HG02938 (cell line): ENCODE measurements around the gene ACTN4.
"Not testable (repeated sequence)": the region's sequence is repeated elsewhere in the genome, so short reads cannot be mapped to it uniquely, and the experiment has no call there.

ENCODE experiments used
- ATAC-seq: cut with Tn5 transposase; IDR thresholded peaks from one replicate; pipeline ENCODE4 v1.9.1; 2021; ENCODE audit warnings: mild to moderate bottlenecking, moderate library complexity; ENCODE audit not compliant: unreplicated experiment

Gene ACTN4

DNA sequence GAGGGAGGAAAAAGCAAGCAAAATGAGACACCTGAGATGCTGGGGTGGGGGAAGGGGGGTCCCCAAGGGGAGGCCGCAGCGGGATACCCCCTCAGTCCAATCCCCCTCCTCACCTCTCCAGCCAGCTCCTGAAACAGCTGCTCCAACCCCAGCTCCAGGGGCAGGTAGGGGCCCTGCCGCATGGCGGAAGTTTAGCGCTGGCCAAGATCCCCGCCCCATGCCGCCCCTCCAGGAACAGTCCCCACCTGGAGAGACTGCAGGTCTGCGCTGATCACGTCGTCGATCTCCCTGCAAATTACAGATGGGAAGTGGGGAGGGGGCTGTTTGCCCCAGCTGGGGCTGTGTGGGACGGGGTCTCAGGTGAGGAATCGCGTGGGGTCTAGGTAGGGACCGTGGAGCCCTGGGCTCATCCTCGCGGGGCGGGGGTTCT is 87.8 kb downstream of the ACTN4 start:
- ATAC-seq = no peak

DNA sequence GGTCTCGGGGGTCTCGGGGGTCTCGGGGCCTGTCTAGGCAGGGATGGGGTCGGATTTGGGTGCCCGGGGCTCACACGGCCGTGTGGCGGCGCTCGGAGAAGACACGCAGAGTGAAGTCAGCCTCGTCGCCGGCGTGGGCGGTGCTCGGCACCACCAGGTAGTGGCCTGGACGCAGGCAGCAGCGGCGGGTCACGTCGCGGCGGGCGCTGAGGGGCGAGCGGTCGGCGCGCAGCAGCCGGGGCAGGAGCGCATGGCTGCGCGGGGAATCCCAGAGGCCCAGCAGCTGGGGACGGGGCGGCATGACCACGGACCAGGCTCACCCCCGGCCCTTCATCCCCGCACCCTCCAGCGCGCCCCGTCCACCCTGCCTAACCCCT is 88.6 kb downstream of the ACTN4 start:
- no peak for ATAC-seq

DNA sequence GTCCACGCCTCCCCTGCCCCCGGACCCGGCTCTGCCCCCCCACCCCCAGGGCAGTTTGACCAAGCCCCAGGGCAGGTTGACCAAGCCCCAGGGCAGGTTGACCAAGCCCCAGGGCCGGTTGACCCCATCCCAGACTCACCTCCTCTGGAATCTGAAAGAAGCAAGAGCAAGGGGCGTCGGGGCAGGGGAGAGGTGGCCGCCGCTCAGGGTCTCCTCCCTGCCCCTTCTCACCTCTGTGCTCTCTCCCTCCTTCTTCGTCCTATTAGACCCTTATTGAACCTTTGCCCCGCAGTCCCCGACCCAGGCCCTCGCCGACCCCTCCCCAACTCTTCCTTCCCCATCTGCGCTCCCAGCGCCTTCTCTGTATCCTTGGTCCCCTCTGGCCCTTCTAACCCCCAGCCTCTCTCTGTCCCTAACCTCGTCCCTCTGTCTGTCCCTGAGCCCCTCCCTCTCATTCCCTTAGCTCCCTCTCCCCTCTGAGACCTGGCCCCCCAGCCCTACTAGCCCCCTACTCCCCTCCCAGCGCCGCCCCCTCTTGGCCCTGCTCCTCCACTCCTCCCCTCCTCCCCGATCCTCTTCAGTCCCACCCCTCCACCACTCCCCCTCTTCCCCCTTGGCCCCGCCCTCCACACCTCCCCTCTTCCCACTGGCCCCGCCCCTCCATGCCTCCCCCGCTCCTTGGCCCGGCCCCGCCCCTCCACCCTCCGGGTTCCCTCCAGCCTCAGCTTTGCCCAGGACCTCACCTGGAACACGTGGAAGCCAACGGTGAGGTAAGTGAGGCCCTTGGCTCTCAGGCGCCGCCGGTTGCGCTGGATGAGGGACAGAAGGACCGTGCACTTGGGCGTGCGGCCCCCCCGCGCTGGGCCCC is 89.2 kb downstream of the ACTN4 start:
- no peak for ATAC-seq

DNA sequence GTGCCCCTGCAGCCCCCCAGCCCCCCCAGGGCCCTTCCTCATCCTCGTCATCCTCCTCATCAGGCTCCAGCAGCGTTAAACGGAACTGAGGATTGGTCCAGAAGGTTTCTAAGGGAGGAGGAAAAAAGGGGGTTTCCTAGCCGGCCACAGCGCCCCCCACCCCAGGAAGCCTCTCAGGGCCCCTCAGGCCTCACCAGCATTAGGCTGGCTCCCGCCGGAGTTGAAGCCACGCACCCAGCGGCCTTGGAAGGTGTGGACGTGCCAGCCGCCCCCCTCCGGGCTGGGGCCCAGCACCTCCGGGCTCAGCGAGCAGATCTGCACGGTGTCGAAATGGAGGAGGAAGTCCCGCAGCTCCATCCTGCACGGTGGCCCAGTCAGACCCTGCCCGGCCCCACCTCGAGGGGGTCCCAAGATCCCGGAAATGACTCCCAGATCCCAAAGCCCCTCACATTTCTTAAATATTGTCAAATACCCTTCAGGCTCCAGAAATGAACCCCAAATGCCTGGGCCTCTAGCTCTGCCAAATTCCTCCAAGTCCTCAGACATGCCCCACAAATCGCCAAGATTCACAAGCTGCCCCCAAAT is 89.9 kb downstream of the ACTN4 start:
- ATAC-seq = no peak

DNA sequence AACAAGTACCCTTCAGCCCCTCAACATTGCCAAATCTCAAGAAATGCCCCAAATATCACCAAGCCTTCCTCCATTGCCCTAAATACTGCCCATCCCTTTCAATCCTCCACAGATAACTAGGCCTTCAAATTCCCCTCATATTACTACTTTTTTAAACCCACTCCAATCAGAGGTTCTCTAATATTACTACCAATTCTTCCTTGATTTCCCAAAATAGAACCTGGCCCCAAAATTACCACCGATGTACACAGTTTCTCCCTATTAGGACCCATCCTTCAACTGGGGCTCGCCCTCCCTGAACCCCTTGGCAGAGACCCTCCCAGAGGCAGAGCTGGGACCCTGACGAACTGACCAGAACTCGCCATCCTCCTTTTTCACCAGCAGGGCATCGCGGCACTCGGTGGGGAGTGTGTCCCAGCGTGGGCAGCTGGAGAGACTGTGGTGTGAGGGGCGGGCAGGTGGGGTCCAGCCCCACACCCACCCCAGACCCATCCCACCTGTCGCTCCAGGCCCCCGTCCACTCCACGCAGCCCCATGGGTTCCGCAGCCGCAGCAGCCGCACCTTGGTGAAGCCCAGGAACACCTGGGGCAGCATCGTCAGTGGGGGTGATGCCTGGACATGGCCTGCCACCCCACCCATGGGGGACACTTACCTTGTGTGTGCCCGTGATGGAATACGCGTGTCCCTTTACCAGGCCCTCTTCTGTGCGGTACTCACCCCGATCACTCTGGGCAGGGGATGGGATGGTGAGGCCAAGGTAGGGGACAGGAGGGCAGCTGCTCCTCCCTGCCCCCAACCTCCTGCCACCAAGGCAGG is 90.7 kb downstream of the ACTN4 start:
- ATAC-seq = no peak

DNA sequence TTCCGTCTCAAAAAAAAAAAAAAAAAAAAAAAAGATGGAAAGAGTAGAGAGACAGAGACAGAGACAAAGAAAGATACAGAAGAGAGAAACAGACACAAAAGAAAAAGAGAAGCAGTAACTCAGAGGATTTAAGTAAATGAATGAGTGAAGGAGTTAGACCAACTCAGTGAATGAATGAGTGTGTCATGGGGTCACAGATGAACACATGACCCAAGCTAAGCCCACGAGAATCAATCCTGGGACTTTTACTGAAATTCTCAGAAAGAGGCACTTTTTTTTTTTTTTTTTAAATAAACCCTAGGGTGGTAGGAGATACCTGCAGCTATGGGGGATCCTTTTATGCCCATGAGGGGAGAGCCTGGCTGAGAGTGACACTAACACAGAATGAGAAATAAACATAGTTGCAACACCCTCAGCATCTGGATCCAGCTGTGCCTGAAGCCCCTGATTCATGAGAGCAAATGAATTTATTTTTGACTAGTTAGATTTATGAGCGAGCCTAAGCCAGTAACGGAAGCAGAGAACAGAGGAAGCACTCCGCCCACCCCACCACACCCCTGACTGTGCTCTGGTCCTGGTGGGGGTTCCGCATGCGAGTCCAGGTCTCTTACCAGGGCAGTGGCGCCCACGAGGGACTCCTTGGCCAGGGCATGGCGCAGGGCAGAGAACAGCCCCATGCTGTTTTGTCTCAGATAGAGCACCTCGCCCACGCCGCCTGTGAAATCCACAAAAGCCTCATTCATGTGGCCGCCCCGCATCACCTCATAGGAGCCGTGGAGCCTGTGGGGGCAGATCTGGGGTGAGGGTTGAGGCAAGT is 92.2 kb downstream of the ACTN4 start:
- ATAC-seq = no peak

DNA sequence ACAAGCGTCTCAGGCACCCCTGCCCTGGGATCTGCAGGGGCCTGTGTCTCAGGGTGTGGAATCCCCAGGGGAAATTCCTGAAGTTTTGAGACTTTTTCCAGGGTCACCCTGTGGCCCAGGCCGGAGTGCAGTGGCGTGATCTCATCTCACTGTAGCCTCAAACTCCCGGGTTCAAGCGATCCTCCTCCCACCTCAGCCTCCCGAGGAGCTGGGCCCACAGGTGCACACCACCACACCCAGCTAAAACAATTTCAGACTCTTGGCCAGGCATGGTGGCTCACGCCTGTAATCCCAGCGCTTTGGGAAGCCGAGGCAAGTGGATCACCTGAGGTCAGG is 92.8 kb downstream of the ACTN4 start:
- ATAC-seq = no peak

DNA sequence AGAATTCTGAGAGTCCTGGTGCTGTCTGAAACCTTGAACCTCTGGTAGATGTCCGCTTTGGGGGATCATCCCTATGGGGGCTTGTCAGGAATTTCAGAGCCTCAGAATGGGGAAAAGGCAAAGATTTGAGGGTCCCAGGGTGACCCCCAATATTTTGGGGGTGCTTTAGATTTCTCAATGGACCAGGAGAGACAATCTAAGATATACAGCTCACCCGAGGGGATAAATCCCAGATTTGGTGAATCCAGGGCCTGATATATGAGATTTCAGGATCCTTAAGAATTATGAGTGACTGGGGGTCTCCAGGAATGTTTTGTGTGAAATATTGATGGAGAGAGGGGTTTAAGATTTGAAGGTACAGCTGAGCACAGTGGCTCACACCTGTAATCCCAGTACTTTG is 93.5 kb downstream of the ACTN4 start:
- no peak for ATAC-seq

DNA sequence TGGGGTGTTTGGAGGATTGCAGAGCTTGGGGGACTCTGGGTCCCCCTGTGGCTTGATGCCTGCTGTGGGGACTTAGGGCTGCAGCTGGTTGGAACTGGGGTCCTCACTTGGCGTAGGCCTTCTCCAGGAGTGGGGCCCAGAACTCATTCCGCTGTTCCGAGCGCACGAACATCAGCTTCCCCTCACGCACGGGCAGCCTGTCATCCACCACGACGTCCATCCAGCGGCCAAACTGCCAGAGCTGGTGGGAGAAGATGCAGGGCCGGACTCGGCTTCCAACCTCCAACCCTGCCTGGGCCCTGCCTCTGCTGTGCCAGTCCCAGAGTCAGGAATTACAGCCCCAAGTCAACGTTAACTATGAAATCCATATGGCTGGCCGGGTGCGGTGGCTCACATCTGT is 94.2 kb downstream of the ACTN4 start:
- ATAC-seq = no peak

DNA sequence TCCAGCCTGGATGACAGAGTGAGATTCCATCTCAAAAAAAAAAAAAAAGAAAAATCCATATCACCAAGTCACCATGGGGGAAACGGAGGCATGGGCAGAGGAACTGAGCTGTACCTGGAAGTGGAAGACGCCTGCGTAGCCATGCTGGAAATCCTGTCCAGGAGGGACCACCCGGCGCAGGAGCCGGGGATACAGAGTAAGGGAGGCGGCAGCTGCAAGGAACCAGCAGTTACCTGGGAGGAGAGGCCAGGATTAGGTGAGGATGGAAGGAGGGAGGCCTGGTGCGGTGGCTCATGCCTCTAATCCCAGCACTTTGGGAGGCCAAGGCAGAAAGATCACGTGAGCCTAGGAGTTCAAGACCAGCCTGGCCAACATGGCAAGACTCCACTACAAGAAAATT is 94.8 kb downstream of the ACTN4 start:
- no peak for ATAC-seq

DNA sequence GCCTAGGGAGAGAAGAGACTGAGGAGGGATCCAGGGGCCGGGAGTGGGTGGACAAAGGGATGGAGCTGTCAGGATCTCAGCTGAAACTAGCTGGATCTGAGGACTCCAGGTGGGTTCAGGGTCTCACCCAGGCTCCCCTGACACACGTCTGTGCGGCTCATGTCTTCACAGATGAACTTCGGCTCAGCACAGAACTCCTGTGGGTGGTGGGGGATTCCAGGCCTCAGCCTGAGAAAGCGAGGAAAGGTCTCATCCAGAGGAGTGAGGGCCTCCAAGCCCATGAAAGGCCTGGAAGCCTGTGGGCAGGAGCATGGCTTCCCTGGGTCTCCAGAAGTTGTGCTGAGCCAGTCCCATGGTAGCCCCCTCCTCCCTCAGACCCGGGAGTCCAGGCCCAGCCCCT is 95.5 kb downstream of the ACTN4 start:
- ATAC-seq = no peak

DNA sequence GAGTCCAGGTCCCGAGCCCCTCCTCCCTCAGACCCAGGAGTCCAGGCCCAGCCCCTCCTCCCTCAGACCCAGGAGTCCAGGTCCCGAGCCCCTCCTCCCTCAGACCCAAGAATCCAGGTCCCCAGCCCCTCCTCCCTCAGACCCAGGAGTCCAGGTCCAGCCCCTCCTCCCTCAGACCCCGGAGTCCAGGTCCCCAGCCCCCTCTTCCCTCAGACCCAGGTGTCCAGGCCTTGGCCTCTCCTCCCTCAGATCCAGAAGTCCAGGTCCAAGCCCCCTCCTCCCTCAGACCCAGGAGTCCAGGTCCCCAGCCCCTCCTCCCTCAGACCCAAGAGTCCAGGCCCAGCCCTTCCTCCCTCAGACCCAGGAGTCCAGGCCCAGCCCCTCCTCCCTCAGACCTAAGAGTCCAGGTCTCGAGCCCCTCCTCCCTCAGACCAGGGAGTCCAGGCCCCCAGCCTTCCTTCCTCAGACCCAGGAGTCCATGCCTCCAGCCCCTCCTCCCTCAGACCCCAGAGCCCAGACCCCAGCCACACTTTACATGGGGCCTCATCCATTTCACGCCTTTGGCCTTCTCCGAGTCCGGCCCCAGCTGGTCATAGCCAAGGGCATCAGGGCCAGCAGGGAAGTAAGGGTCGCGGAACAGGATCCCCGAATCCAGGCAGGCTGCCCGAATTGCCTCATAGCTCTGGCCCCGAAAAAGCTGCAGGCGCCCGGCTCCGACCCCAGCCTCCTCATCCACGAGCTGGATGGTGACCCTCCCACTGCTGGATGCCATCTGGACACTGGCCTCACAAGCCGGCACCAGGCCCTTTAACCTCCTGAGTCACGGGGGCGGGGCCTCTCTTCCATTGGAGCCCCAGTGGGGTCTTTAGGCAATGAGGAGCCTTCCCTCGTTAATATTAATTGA is 96.2 kb downstream of the ACTN4 start:
- ATAC-seq = no peak

DNA sequence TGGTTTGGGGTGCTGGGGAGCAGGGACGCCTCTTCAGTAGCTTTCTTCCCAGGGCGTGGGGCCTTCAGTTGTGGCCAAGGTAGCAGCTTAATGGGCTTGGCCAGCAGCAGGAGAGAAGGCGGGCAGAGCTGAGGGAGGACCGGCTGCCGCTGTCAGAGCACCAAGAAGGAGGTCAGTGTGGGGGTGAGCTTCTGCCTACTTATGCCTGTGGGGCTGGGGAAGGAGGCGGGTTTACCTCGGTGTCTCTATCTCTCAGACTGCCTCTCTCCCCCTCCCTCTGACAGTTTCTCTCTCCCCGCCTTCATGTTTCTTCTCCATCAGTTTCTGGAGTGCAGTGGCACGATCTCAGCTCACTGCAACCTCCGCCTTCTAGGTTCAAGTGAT is 96.8 kb downstream of the ACTN4 start, which contains the start of gene CAPN12:
Gene CAPN12, minus strand, starts transcription at position 177 of the 384 bp plus-strand sequence. CDS start 309 bp downstream, outside the sequence.
- no peak for ATAC-seq

DNA sequence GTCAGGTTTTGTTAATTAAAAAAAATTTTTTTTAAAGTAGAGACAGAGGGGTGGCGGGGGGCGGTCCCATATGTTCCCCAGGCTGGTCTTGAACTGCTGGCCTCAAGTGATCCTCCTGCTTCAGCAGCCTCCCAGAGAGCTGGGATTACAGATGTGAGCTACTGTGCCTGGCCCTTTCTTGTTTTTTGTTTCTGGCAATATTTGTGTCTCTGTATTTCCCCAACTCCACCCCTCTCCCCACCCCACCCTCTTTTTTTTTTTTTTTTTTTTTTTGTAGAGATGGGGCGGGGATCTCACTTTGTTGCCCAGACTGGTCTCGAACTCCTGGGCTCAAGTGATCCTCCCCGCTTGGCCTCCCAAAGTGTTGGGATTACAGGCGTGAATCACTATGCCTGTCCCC is 97.4 kb downstream of the ACTN4 start:
- ATAC-seq = no peak

DNA sequence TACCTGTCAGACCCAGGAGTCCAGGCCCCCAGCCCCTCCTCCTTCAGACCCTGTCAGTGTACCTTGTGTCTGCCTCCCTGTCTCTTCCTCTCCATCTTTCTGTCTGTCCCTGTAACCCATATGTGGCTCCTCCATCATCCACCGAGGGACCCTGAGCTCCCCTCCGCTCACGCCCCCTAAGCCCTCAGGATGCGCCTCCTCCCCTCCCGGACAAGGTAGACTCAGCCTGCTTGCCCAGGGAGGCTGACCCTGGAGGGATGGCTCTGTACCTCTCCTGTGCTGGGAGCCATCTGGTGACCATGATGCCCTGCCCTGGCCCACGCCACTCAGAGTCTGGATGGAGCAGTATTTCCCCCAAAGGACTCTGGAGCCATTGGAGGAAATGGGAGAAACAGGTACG is 97.9 kb downstream of the ACTN4 start:
- ATAC-seq = no peak

DNA sequence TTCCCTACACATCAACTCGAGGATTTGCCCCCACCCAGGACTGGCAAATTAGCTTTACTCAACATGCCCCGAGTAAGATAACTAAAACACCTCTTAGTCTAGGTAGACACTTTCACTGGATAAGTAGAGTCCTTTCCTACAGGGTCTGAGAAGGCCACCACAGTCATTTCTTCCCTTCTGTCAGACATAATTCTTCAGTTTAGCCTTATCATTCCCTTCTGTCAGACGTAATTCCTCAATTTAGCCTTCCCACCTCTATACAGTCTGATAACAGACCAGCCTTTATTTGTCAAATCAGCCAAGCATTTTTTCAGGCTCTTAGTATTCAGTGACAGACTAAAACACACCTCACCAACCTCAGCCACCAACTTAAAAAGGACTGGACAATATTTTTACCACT is 106.3 kb downstream of the ACTN4 start:
- ATAC-seq = not testable (repeated sequence)

DNA sequence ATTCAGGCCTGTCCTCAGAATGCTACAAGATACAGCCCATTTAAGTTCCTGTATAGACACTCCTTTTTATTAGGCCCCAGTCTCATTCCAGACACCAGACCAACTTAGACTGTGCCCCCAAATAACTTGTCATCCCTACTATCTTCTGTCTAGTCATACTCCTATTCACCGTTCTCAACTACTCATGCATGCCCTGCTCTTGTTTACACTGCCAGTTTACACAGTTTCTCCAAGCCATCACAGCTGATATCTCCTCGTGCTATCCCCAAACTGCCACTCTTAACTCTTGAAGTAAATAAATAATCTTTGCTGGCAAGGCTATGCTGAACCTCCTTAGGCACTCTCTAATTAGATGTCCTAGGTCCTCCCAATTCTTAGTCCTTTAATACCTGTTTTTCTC is 106.7 kb downstream of the ACTN4 start:
- not testable (repeated sequence) for ATAC-seq

DNA sequence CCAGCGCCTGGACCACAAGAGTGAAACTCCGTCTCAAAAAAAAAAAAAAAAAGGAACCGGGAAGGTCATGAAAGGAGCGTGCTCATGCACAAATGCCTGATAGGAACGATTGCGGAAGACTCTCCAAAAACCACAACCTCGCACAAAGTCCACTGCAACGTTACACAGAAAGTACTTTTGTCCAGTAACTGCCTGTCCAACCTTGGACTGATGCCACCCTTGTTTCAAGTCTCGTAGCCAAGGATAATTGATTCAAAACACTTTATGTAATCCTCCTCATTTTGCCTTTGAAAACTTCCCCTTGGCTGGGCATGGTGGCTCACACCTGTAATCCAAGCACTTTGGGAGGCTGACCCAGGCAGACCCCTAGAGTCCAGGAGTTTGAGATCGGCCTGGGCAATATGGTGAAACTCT is 112.1 kb downstream of the ACTN4 start:
- ATAC-seq = no peak

DNA sequence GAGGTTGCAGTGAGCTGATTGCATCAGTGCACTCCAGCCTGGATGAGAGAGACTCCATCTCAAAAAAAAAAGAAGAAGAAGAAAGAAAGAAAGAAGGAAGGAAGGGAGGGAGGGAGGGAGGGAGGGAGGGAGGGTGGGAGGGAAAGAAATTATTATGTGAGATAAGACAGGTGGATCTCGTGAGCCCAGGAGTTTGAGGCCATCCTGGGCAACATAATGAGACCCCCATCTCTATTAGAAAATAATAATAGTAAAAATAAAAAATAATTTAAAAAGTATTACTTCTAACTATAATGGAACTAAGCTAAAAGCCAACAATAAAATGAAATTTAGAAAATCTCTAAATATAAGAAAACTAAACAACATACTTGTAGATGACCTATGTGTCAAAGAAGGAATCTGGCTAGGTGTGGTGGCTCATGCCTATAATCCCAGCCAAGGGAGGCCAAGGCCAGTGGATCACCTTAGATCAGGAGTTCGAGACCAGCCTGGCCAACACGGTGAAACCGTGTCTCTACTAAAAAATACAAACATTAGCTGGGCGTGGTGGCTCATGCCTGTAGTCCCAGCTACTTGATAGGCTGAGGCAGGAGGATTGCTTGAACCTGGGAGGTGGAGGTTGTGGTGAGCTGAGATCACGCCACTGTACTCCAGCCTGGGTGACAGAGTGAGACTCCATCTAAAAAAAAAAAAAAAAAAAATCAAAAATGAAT is 113.5 kb downstream of the ACTN4 start:
- not testable (repeated sequence) for ATAC-seq
